GM12878 (cell line): ENCODE results near the gene MRPL53. TPM values are rescaled to one million over a fixed set of nuclear protein-coding genes. Genes with fewer than 3 reads are reported as not detected.

Experiments
- ATAC-seq: fragments of 200-7000 bp; cut with Tn5 transposase; 3 replicates; pipeline ENCODE4 v1.9.1; 2020; ENCODE audit warnings: mild to moderate bottlenecking, moderate library complexity
- BruUV-seq: library from RNA; stranded (reverse); fragments of 400-500 nt; replicated peaks from 2 replicates; lab custom pipeline; 2021; lab: Mats Ljungman, UMichigan
- CTCF ChIA-PET: fragments of 300-600 bp; sonication (Branson Sonifier 250); formaldehyde crosslinking; extraction: SDS; loops from one replicate; lab custom pipeline; 2021; ENCODE audit warnings: inconsistent platforms; lab: Yijun Ruan, JAX
- POLR2A ChIA-PET: fragments of 350-600 bp; formaldehyde crosslinking; extraction: SDS; loops from one replicate; lab custom pipeline; 2021; ENCODE audit warnings: inconsistent platforms; lab: Charles Lee
- RAD21 ChIA-PET: fragments of 300-600 bp; sonication (Branson Sonifier 250); formaldehyde crosslinking; loops from one replicate; lab custom pipeline; 2023; ENCODE audit warnings: antibody characterized with exemption; ENCODE audit not compliant: unreplicated experiment; lab: Charles Lee
- SMC1A ChIA-PET: fragments of 300-600 bp; sonication (Branson Sonifier 250); formaldehyde crosslinking; loops from one replicate; lab custom pipeline; 2023; ENCODE audit not compliant: unreplicated experiment, uncharacterized antibody; lab: Charles Lee
- DNase-seq: peaks from one replicate; pipeline ENCODE4 v3.0.0-alpha.2; 2011; ENCODE audit warnings: low read depth, low spot score
- FAIRE-seq: peaks from 3 replicates; lab custom pipeline; 2011; peaks lifted over from hg19 to GRCh38; lab: Jason Lieb, UNC
- H2AFZ ChIP-seq: 2 replicates; pipeline ENCODE4 v1.6.0; 2011; ENCODE audit warnings: low read depth, low read length, control low read depth; ENCODE audit not compliant: control insufficient read depth
- H3K27ac ChIP-seq: 2 replicates; pipeline ENCODE4 v1.5.1; 2011; ENCODE audit warnings: control low read depth; ENCODE audit not compliant: control insufficient read depth, insufficient read depth
- H3K27me3 ChIP-seq, 2 experiments: replicated peaks in 1 of 2; 2 replicates each; pipeline versions ENCODE4 v1.6.0 to v1.6.1; 2011; ENCODE audit warnings: low read length in 1 of 2; ENCODE audit not compliant: control insufficient read depth in 2 of 2, insufficient read depth in 2 of 2
- H3K36me3 ChIP-seq, 2 experiments: 2 replicates each; pipeline ENCODE4 v1.5.1; 2011; ENCODE audit warnings: low read length in 1 of 2; ENCODE audit not compliant: control insufficient read depth in 2 of 2, insufficient read depth in 2 of 2
- H3K4me1 ChIP-seq: 2 replicates; pipeline ENCODE4 v1.6.1; 2011; ENCODE audit warnings: mild to moderate bottlenecking, low read length, moderate library complexity, mixed read lengths; ENCODE audit not compliant: control insufficient read depth, insufficient read depth
- H3K4me2 ChIP-seq: 2 replicates; pipeline ENCODE4 v1.6.0; 2011; ENCODE audit warnings: control low read depth; ENCODE audit not compliant: control insufficient read depth, insufficient read depth
- H3K4me3 ChIP-seq: fragments of 200-600 bp; sonication (generic); 2 replicates; pipeline ENCODE4 v1.5.1; 2016
- H3K79me2 ChIP-seq: 2 replicates; pipeline ENCODE4 v1.6.0; 2011; ENCODE audit warnings: low read length; ENCODE audit not compliant: control insufficient read depth, insufficient read depth
- H3K9ac ChIP-seq: 2 replicates; pipeline ENCODE4 v1.8.0; 2011; ENCODE audit warnings: low read length, control low read depth, mixed read lengths; ENCODE audit not compliant: control insufficient read depth, insufficient read depth
- H3K9me3 ChIP-seq: replicated peaks from 3 replicates; pipeline ENCODE4 v1.5.1; 2011; ENCODE audit warnings: mild to moderate bottlenecking, low read length; ENCODE audit not compliant: control insufficient read depth, insufficient read depth
- H4K20me1 ChIP-seq: 2 replicates; pipeline ENCODE4 v1.6.0; 2011; ENCODE audit not compliant: control insufficient read depth, insufficient read depth
- ATF2 ChIP-seq: IDR thresholded peaks from 2 replicates; pipeline ENCODE4 v1.6.1; 2012; ENCODE audit warnings: low read length, inconsistent platforms
- ATF7 ChIP-seq: fragments of 450-650 bp; IDR thresholded peaks from 2 replicates; pipeline ENCODE4 v1.6.1; 2016; ENCODE audit warnings: low read depth, mild to moderate bottlenecking
- BCL11A ChIP-seq: IDR thresholded peaks from 2 replicates; pipeline ENCODE4 v1.6.1; 2011; ENCODE audit warnings: low read depth, low read length
- BHLHE40 ChIP-seq, 2 experiments: fragments of 450-650 bp in 1 of 2; IDR thresholded peaks; 2 replicates each; pipeline ENCODE4 v1.6.1; 2011 to 2017; ENCODE audit warnings: low read depth in 2 of 2, borderline replicate concordance in 1 of 2, improper control_type of control experiment in 1 of 2, low read length in 1 of 2, mild to moderate bottlenecking in 1 of 2
- CHD1 ChIP-seq: IDR thresholded peaks from 2 replicates; pipeline ENCODE4 v1.6.1; 2012; ENCODE audit warnings: low read depth, low read length, improper control_type of control experiment
- EED ChIP-seq: sonication (generic); IDR thresholded peaks from 2 replicates; pipeline ENCODE4 v1.6.1; 2016; ENCODE audit warnings: antibody characterized with exemption, low read depth
- IKZF1 ChIP-seq: fragments of 450-650 bp; conservative IDR thresholded peaks from 2 replicates; pipeline ENCODE4 v1.6.1; 2017; ENCODE audit warnings: antibody characterized with exemption, mild to moderate bottlenecking
- IKZF2 ChIP-seq, 2 experiments: fragments of 450-650 bp; IDR thresholded peaks; 2 replicates each; pipeline ENCODE4 v1.6.1; 2017; ENCODE audit warnings: mild to moderate bottlenecking in 2 of 2, moderate library complexity in 2 of 2
- IRF4 ChIP-seq: IDR thresholded peaks from 2 replicates; pipeline ENCODE4 v1.6.1; 2011; ENCODE audit warnings: low read depth, low read length
- JUNB ChIP-seq: IDR thresholded peaks from 2 replicates; pipeline ENCODE4 v1.6.1; 2016; ENCODE audit warnings: antibody characterized with exemption, mild to moderate bottlenecking
- MEF2B ChIP-seq: fragments of 450-650 bp; IDR thresholded peaks from 2 replicates; pipeline ENCODE4 v1.6.1; 2018; ENCODE audit warnings: mild to moderate bottlenecking, moderate library complexity; ENCODE audit not compliant: partially characterized antibody, poor library complexity, severe bottlenecking
- MTA3 ChIP-seq: IDR thresholded peaks from 2 replicates; pipeline ENCODE4 v1.6.1; 2012; ENCODE audit warnings: low read length, inconsistent platforms, borderline replicate concordance
- NKRF ChIP-seq: fragments of 450-650 bp; conservative IDR thresholded peaks from 2 replicates; pipeline ENCODE4 v1.6.1; 2017; ENCODE audit warnings: mild to moderate bottlenecking, moderate library complexity
- NR2F1 ChIP-seq: fragments of 450-650 bp; conservative IDR thresholded peaks from 2 replicates; pipeline ENCODE4 v1.6.1; 2017; ENCODE audit warnings: mild to moderate bottlenecking
- PKNOX1 ChIP-seq: fragments of 450-650 bp; IDR thresholded peaks from 2 replicates; pipeline ENCODE4 v1.6.1; 2016; ENCODE audit warnings: mild to moderate bottlenecking
- POU2F2 ChIP-seq: IDR thresholded peaks from 3 replicates; pipeline ENCODE4 v1.6.1; 2011; ENCODE audit warnings: low read depth, mild to moderate bottlenecking, low read length, borderline replicate concordance
- SPI1 ChIP-seq: IDR thresholded peaks from 2 replicates; pipeline ENCODE4 v1.6.1; 2011; ENCODE audit warnings: low read depth, mild to moderate bottlenecking, low read length, moderate library complexity, borderline replicate concordance; ENCODE audit not compliant: insufficient read depth
- STAT1 ChIP-seq: fragments of 450-650 bp; conservative IDR thresholded peaks from 2 replicates; pipeline ENCODE4 v1.6.1; 2014; ENCODE audit warnings: antibody characterized with exemption, mild to moderate bottlenecking
- ZNF217 ChIP-seq: fragments of 450-650 bp; IDR thresholded peaks from 2 replicates; pipeline ENCODE4 v1.6.1; 2017; ENCODE audit warnings: antibody characterized with exemption, mild to moderate bottlenecking
- WGBS: methylation state at CpG from one replicate; pipeline ENCODE4 v1.1.6; 2016; ENCODE audit warnings: low lambda C conversion rate; ENCODE audit not compliant: insufficient replicate concordance, insufficient coverage; ENCODE audit errors: missing lambda C conversion rate; 5-methylcytosine and 5-hydroxymethylcytosine counted together
- in situ Hi-C: fragments of 300-500 bp; cut with MboI; formaldehyde crosslinking; loops from 9 replicates; pipeline ENCODE4 v1.14.3; 2018; ENCODE audit warnings: mixed read lengths
- intact Hi-C: fragments of 100-400 bp; cut with micrococcal nuclease; formaldehyde crosslinking; loops from one replicate; pipeline ENCODE4 v1.14.2; 2022; ENCODE audit not compliant: unreplicated experiment
- polyA plus RNA-seq, 11 experiments: library from polyadenylated mRNA; depleted of rRNA in 4 of 11; unstranded in 6 of 11; stranded (reverse) in 5 of 11; fragments of >200 nt; fragmentation: Nextera tagmentation in 4 of 11; fragmentation: Illumina TruSeq in 1 of 11; extraction: Ambion mirVana in 4 of 11; extraction: Trizol in 1 of 11; gene quantifications; 1 replicate in 1 of 11; 2 replicates in 10 of 11; pipeline versions ENCODE4 v1.2.1 to v1.2.3, GENCODE V29; 2011 to 2016; ENCODE audit warnings: inconsistent platforms in 2 of 11, missing spikeins in 2 of 11, low read depth in 1 of 11
- total RNA-seq, 4 experiments: library from RNA; depleted of rRNA in 3 of 4; stranded (reverse); fragments of >200 nt in 3 of 4; fragmentation: Illumina TruSeq in 1 of 4; extraction: Trizol in 1 of 4; gene quantifications; 2 replicates each; pipeline versions ENCODE4 v1.2.1 to v1.2.3, GENCODE V29; 2013 to 2021

The MRPL53 gene
- total and polyA plus RNA-seq, 10 of the 15 experiments (the other 5 are each of a cell fraction or from before 2014, with no cell fraction given) = 15.1 to 167 (median 80.9) TPM

GRCh38 chr2:74436848-74437695 is 35.4 kb downstream of the MRPL53 start:
- peak; percentile 57 for FAIRE-seq
- DNase-seq = no peak
- Histone ChIP-seq H3K9me3 (no peaks in the 10 kb centered on the region), H3K4me3 (peak overlapping the region; percentile 9; the same call in 1 of the 2 replicates), H3K36me3 (no peaks in the 10 kb centered on the region), H3K27me3 (peaks cover 2 to 5% of the 10 kb centered on the region in 2 experiments; a peak in 3 of 4 replicates), H3K27ac (0 out of 2 replicates have a peak overlapping the region, but pooled peaks have one; percentile 1), H3K9ac (no peak overlapping the region), H3K4me1 (peaks cover 23% of the 10 kb centered on the region), H3K4me2 (peak overlapping the region; percentile 10), H4K20me1 (no peaks in the 10 kb centered on the region), H3K79me2 (no peaks in the 10 kb centered on the region; the same call in 1 of the 2 replicates), H2AFZ (peak overlapping the region; percentile 24)
- RAD21 ChIA-PET = interaction anchor here (0.6 kb wide), 1 partner anchor 15 kb away, joined by 3 read pairs; no protein-coding TSS in a partner anchor
- intact Hi-C loops = no loop called here
- WGBS = 34% methylated on average over 6 of the region's 6 CpGs
- in situ Hi-C loops = no loop called here
- SMC1A ChIA-PET = interaction anchor here (1.0 to 1.4 kb wide), 2 partner anchors 10 to 21 kb away, joined by 3 to 4 read pairs; partner anchors contain the start of gene WBP1
- BruUV-seq = no TSS peak
- POLR2A ChIA-PET = no interaction called here
- ATAC-seq = no peak
- CTCF ChIA-PET = no interaction called here
- no peak for TF ChIP-seq BCL11A
- TF ChIP-seq ZNF217 = no peak
- TF ChIP-seq SPI1 = peak; percentile 30; the same call in 1 of the 2 replicates
- no peak for TF ChIP-seq POU2F2
- peak; percentile 90 for TF ChIP-seq MEF2B
- TF ChIP-seq MTA3 = no peak
- TF ChIP-seq JUNB = peak; percentile 47; the same call in 1 of the 2 replicates
- TF ChIP-seq NKRF = no peak
- TF ChIP-seq ATF7 = no peak
- TF ChIP-seq IKZF1 = peak; percentile 43; the same call in 1 of the 2 replicates
- TF ChIP-seq EED = peak; percentile 22; the same call in 1 of the 2 replicates
- no peak for TF ChIP-seq STAT1
- TF ChIP-seq BHLHE40 (IDR thresholded peaks at IDR 0.05; ENCODE audit: borderline replicate concordance in 1 of 2, low read depth in 2 of 2, low read length in 1 of 2) = no peak
- TF ChIP-seq PKNOX1 = no peak
- peak; percentile 47 to 48; a peak in 2 of 4 replicates for TF ChIP-seq IKZF2 (IDR thresholded peaks at IDR 0.05)
- no peak for TF ChIP-seq IRF4
- no peak for TF ChIP-seq ATF2
- TF ChIP-seq CHD1 = no peak
- TF ChIP-seq NR2F1 = peak; percentile 80
